Glomerular visceral epithelial cell (primary cell): ENCODE measurements around the gene TRPC3.

Experiments
- DNase-seq: peaks from one replicate; pipeline ENCODE4 v3.0.0-alpha.2; 2016; ENCODE audit errors: extremely low spot score

TRPC3 gene

GRCh38 chr4:121951521-121952110 lies at the start of gene TRPC3:
Gene TRPC3 (minus strand): TSS chr4:121952060. CDS start chr4:121951680, 380 bp downstream.
- peak; percentile 45 for DNase-seq

- DNase-seq, result no peak
Measured at GRCh38 chr4:122000849-122001248, 49.0 kb upstream of the TRPC3 start.

- no peak for DNase-seq
Measured at GRCh38 chr4:121998024-121998423, 46.2 kb upstream of the TRPC3 start.

GRCh38 chr4:121995790-121996537 lies 44.1 kb upstream of the TRPC3 start:
- DNase-seq, result no peak

GRCh38 chr4:121991968-121992367 lies 40.1 kb upstream of the TRPC3 start:
- DNase-seq, result no peak

GRCh38 chr4:121990489-121990888 lies 38.6 kb upstream of the TRPC3 start:
- no peak for DNase-seq

- no peak for DNase-seq
Measured at GRCh38 chr4:121989715-121990114, 37.9 kb upstream of the TRPC3 start.

GRCh38 chr4:121988950-121989349 lies 37.1 kb upstream of the TRPC3 start:
- no peak for DNase-seq

- no peak for DNase-seq
Measured at GRCh38 chr4:121980643-121981042, 28.8 kb upstream of the TRPC3 start.

GRCh38 chr4:121978172-121978516 lies 26.3 kb upstream of the TRPC3 start:
- no peak for DNase-seq

- DNase-seq, result no peak
Measured at GRCh38 chr4:121977251-121978171, 25.7 kb upstream of the TRPC3 start.

GRCh38 chr4:121975784-121976183 lies 23.9 kb upstream of the TRPC3 start:
- no peak for DNase-seq

- DNase-seq, result no peak
Measured at GRCh38 chr4:121973816-121974215, 22.0 kb upstream of the TRPC3 start.

GRCh38 chr4:121968859-121969258 lies 17.0 kb upstream of the TRPC3 start:
- DNase-seq, result no peak

- no peak for DNase-seq
Measured at GRCh38 chr4:121964958-121965357, 13.1 kb upstream of the TRPC3 start.

- no peak for DNase-seq
Measured at GRCh38 chr4:121960818-121961217, 9.0 kb upstream of the TRPC3 start.

- DNase-seq, result no peak
Measured at GRCh38 chr4:121958777-121959176, 6.9 kb upstream of the TRPC3 start.

GRCh38 chr4:121957266-121957665 lies 5.4 kb upstream of the TRPC3 start:
- no peak for DNase-seq

- DNase-seq, result no peak
Measured at GRCh38 chr4:121953860-121954259, 2.0 kb upstream of the TRPC3 start.

- DNase-seq, result no peak
Measured at GRCh38 chr4:121952290-121952689, 430 bp upstream of the TRPC3 start.

GRCh38 chr4:121950680-121951520 lies 960 bp downstream of the TRPC3 start:
- peak; percentile 45 for DNase-seq

GRCh38 chr4:121950212-121950679 lies 1.6 kb downstream of the TRPC3 start:
- peak; percentile 84 for DNase-seq
